ENCODE data around the gene LINGO3. TPM values are rescaled to one million over a fixed set of nuclear protein-coding genes. Genes with fewer than 3 reads are reported as not detected.

LINGO3 gene
- total RNA-seq: not detected in 2 replicates

GRCh38 chr19:2308114-2308556 is at the start of gene LINGO3:
Gene LINGO3 (minus strand): TSS chr19:2308154. CDS start chr19:2291776, 16,378 bp downstream.

GRCh38 chr19:2328401-2329148 is 20.6 kb upstream of the LINGO3 start, which contains the start of the genes LSM7 and SPPL2B:
Gene LSM7 (minus strand): TSS chr19:2328586. CDS start chr19:2328566, 20 bp downstream.
Gene SPPL2B (plus strand): TSS chr19:2328684. CDS start chr19:2328710, 26 bp downstream.

DNA sequence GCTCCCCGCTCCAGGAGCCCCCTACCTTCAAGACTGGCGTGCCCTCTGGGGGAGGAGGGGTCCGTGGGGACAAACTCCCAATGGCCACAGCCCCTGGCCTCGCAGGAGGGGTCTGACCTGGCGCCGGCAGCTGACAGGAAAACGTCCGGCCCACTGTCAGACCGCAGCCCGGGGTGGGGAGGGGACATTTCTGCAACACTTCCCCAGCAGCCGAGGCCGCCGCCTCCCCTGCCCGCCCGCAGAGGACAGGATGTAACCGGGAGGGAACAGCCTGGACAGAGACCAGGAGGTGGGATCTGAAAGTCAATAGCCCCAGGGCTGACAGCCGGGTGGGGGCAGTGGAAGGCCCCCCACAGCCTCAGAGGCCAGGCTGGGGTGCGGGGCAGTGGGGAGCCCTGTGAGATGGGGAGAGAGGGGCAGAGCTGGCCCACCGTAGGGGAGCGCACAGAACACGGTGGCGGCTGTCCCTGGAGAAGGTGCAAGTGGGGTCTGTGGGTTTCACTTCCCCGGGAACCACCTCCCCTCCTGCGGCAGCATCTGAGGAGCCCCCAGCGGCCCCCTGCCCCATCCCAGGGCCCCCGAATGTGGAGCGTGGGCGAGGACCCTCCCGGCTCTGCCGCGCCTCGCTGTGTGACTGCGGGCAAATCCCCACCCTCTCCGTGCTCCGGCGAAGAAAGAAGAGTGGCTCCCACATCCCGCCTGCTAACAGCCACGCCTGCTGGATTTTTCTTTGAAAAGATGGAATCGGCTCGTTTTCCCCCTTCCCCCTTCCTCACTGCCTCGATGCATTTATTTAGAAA is 25.7 kb downstream of the LINGO3 start, which contains the start of gene PEAK3:
Gene PEAK3, minus strand, starts transcription at position 114 of the 800 bp plus-strand sequence. CDS start 1,244 bp downstream, outside the sequence.

Other genes with a start within 250 kb of the LINGO3 start
- gene MOB3A, start 211.8 kb downstream of the LINGO3 start, total RNA-seq: 51.0 and 64.3 TPM in 2 replicates
- 0.20 and 0.25 TPM in 2 replicates for gene IZUMO4, start 211.2 kb downstream of the LINGO3 start, total RNA-seq
- 113 and 121 TPM in 2 replicates for gene AP3D1, start 156.6 kb downstream of the LINGO3 start, total RNA-seq
- 12.1 and 15.2 TPM in 2 replicates for gene DOT1L, start 144.2 kb downstream of the LINGO3 start, total RNA-seq
- 60.6 and 70.9 TPM in 2 replicates for gene PLEKHJ1, start 71.8 kb downstream of the LINGO3 start, total RNA-seq
- 37.7 and 47.2 TPM in 2 replicates for gene SF3A2, start 71.3 kb downstream of the LINGO3 start, total RNA-seq
- 0.33 TPM in 1 of 2 replicates, not detected in the other for gene AMH, start 58.8 kb downstream of the LINGO3 start, total RNA-seq
- not detected in 2 replicates for gene JSRP1, start 51.7 kb downstream of the LINGO3 start, total RNA-seq
- not detected in 2 replicates for gene PEAK3, start 26.0 kb downstream of the LINGO3 start, total RNA-seq
- gene LSM7, start 20.4 kb upstream of the LINGO3 start, total RNA-seq: 253 and 374 TPM in 2 replicates
- gene SPPL2B, start 20.5 kb upstream of the LINGO3 start, total RNA-seq: 23.5 and 33.2 TPM in 2 replicates
- not detected in 2 replicates for gene TMPRSS9, start 52.1 kb upstream of the LINGO3 start, total RNA-seq
- gene TIMM13, start 119.4 kb upstream of the LINGO3 start, total RNA-seq: 59.9 and 60.8 TPM in 2 replicates
- 174 and 185 TPM in 2 replicates for gene LMNB2, start 148.8 kb upstream of the LINGO3 start, total RNA-seq
- gene GADD45B, start 168.0 kb upstream of the LINGO3 start, total RNA-seq: 81.4 and 87.7 TPM in 2 replicates

All from mammary microvascular endothelial cell (primary cell).